IMR-90 (cell line): ENCODE results near the gene RAI1.

Experiments used
- CEBPB ChIP-seq: IDR thresholded peaks from 2 replicates; pipeline ENCODE4 v1.6.1; 2012; ENCODE audit warnings: low read depth, low read length, improper control_type of control experiment
- CTCF ChIP-seq: conservative IDR thresholded peaks from 2 replicates; pipeline ENCODE4 v1.5.1; 2012; ENCODE audit warnings: mild to moderate bottlenecking, low read depth, low read length, improper control_type of control experiment
- FOS ChIP-seq: fragments of 150-350 bp; IDR thresholded peaks from 2 replicates; pipeline ENCODE4 v1.6.1; 2016; ENCODE audit warnings: low read depth, low read length
- NFE2L2 ChIP-seq: fragments of 150-350 bp; IDR thresholded peaks from 2 replicates; pipeline ENCODE4 v1.6.1; 2016; ENCODE audit warnings: low read depth, mild to moderate bottlenecking, low read length
- POLR2A ChIP-seq: IDR thresholded peaks from 2 replicates; pipeline ENCODE4 v1.6.1; 2012; ENCODE audit warnings: mild to moderate bottlenecking, low read depth, low read length
- RAD21 ChIP-seq: IDR thresholded peaks from 2 replicates; pipeline ENCODE4 v1.6.1; 2012; ENCODE audit warnings: low read length, improper control_type of control experiment
- RCOR1 ChIP-seq: IDR thresholded peaks from 2 replicates; pipeline ENCODE4 v1.6.1; 2012; ENCODE audit warnings: mild to moderate bottlenecking, low read length, improper control_type of control experiment; ENCODE audit not compliant: insufficient replicate concordance

- TF ChIP-seq CTCF (no peak), NFE2L2 (no peak), RCOR1 (no peak), POLR2A (no peak), FOS (no peak), RAD21 (no peak), CEBPB (no peak)
Measured at GRCh38 chr17:17857496-17857895, 176.2 kb downstream of the RAI1 start.
